Measurements from ENCODE around the gene PTPRJ. TPM values are rescaled to one million over a fixed set of nuclear protein-coding genes. Genes with fewer than 3 reads are reported as not detected.

PTPRJ gene
- polyA plus RNA-seq, 1 donor from 2014 or later, result 8.6 TPM

DNA sequence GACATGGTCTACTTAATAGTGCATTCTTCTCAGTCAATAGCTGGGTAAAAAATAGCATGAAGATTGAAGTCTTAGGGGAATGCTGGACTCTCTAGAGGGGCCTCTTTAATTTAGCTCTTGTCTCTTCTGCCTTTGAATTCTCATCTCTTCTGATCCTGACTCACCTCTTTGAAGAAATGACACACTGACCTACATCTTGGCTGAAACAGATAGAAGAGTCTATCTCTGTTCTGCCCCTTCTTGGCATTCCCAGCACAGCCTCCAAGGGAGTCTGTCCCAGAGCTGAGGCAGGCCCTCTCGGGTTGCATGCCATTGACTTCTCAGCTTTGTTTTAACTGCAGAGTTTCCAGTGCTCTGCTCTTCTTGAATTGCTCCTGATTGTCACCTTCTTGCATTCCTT lies 55.7 kb downstream of the PTPRJ start:
- Histone ChIP-seq H4K20me1 (ENCODE audit: insufficient read depth) (no peaks in the 10 kb centered on the region), H3K79me2 (replicated peaks; ENCODE audit: insufficient read depth, low read length) (no peaks in the 10 kb centered on the region), H3K4me2 (ENCODE audit: low read length) (no peak overlapping the region), H3K27me3 (ENCODE audit: insufficient read depth, low read depth, low read length) (no peaks in the 10 kb centered on the region), H3K4me3 (ENCODE audit: low read length) (no peak overlapping the region), H3K9me3 (ENCODE audit: low read length) (no peaks in the 10 kb centered on the region), H3K9ac (ENCODE audit: low read length) (no peak overlapping the region), H3K36me3 (ENCODE audit: insufficient read depth, low read length) (no peaks in the 10 kb centered on the region), H3K9me2 (ENCODE audit: insufficient read depth, low read length) (no peaks in the 10 kb centered on the region), H2AFZ (ENCODE audit: low read depth, low read length) (no peak overlapping the region), H3K27ac (ENCODE audit: low read length) (no peak overlapping the region), H3F3A (ENCODE audit: insufficient read depth, low read length, poor library complexity, severe bottlenecking) (no peaks in the 10 kb centered on the region)
- no peak for TF ChIP-seq EZH2 (IDR thresholded peaks at IDR 0.05; ENCODE audit: borderline replicate concordance, insufficient read depth, low read length, poor library complexity, severe bottlenecking)
- TF ChIP-seq RAD21 (conservative IDR thresholded peaks at IDR 0.05), result no peak
- no peak for TF ChIP-seq EP300 (conservative IDR thresholded peaks at IDR 0.05; ENCODE audit: poor library complexity, severe bottlenecking)
- TF ChIP-seq CTCF (IDR thresholded peaks at IDR 0.05; ENCODE audit: poor library complexity, severe bottlenecking), result no peak
- no peak for TF ChIP-seq SMC3 (conservative IDR thresholded peaks at IDR 0.05; ENCODE audit: poor library complexity)
- TF ChIP-seq, protein P1, sequence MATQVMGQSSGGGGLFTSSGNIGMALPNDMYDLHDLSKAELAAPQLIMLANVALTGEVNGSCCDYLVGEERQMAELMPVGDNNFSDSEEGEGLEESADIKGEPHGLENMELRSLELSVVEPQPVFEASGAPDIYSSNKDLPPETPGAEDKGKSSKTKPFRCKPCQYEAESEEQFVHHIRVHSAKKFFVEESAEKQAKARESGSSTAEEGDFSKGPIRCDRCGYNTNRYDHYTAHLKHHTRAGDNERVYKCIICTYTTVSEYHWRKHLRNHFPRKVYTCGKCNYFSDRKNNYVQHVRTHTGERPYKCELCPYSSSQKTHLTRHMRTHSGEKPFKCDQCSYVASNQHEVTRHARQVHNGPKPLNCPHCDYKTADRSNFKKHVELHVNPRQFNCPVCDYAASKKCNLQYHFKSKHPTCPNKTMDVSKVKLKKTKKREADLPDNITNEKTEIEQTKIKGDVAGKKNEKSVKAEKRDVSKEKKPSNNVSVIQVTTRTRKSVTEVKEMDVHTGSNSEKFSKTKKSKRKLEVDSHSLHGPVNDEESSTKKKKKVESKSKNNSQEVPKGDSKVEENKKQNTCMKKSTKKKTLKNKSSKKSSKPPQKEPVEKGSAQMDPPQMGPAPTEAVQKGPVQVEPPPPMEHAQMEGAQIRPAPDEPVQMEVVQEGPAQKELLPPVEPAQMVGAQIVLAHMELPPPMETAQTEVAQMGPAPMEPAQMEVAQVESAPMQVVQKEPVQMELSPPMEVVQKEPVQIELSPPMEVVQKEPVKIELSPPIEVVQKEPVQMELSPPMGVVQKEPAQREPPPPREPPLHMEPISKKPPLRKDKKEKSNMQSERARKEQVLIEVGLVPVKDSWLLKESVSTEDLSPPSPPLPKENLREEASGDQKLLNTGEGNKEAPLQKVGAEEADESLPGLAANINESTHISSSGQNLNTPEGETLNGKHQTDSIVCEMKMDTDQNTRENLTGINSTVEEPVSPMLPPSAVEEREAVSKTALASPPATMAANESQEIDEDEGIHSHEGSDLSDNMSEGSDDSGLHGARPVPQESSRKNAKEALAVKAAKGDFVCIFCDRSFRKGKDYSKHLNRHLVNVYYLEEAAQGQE (IDR thresholded peaks at IDR 0.05; ENCODE audit: borderline replicate concordance), result no peak
- no peak for TF ChIP-seq POLR2AphosphoS5 (IDR thresholded peaks at IDR 0.05)
- no peak for TF ChIP-seq TAF1 (IDR thresholded peaks at IDR 0.05; ENCODE audit: low read depth)
- TF ChIP-seq MXI1 (conservative IDR thresholded peaks at IDR 0.05; ENCODE audit: poor library complexity, severe bottlenecking), result no peak

DNA sequence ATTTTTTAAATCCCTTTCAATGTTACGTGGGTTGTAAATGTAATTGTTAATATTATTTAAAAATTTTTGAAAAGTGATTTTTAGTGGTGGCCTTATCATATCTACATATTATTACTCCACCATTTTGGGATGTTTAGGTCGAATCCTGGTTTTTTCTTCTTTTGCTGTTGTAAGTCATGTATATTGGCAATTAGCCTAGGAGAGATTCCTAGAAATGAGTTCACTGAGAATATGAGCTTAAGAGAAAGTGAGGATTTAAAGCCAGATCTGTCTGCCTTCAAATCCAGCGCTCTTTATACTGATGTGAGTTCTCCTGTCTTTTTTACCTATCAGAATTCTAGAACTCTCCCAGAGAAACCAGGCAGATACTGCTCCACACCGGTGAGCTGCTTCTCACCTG lies 56.1 kb downstream of the PTPRJ start:
- H3K4me3 ChIP-seq (ENCODE audit: low read length), result no peak overlapping the region

More for the DNA sequence above, 56.1 kb downstream of the PTPRJ start:
- Histone ChIP-seq H3F3A (ENCODE audit: insufficient read depth, low read length, poor library complexity, severe bottlenecking) (no peaks in the 10 kb centered on the region), H3K36me3 (ENCODE audit: insufficient read depth, low read length) (no peaks in the 10 kb centered on the region), H3K9ac (ENCODE audit: low read length) (no peak overlapping the region), H3K9me2 (ENCODE audit: insufficient read depth, low read length) (no peaks in the 10 kb centered on the region), H3K79me2 (replicated peaks; ENCODE audit: insufficient read depth, low read length) (no peaks in the 10 kb centered on the region), H2AFZ (ENCODE audit: low read depth, low read length) (no peak overlapping the region), H3K27ac (ENCODE audit: low read length) (no peak overlapping the region), H3K27me3 (ENCODE audit: insufficient read depth, low read depth, low read length) (no peaks in the 10 kb centered on the region), H4K20me1 (ENCODE audit: insufficient read depth) (no peaks in the 10 kb centered on the region), H3K9me3 (ENCODE audit: low read length) (no peaks in the 10 kb centered on the region), H3K4me2 (ENCODE audit: low read length) (no peak overlapping the region)
- no peak for TF ChIP-seq POLR2AphosphoS5 (IDR thresholded peaks at IDR 0.05)
- TF ChIP-seq, protein P1 (IDR thresholded peaks at IDR 0.05; ENCODE audit: borderline replicate concordance), result no peak
- TF ChIP-seq EP300 (conservative IDR thresholded peaks at IDR 0.05; ENCODE audit: poor library complexity, severe bottlenecking), result no peak
